Stomach (tissue), 4 donors: ENCODE results near the gene POU1F1.

Experiments
- POLR2A ChIP-seq, 4 donors: fragments of 450-650 bp; IDR thresholded peaks; one replicate each; pipeline ENCODE4 v1.6.1; 2016; ENCODE audit warnings: antibody characterized with exemption in 4 of 4, control low read depth in 2 of 4, mild to moderate bottlenecking in 1 of 4, moderate library complexity in 1 of 4
- POLR2AphosphoS5 ChIP-seq, 3 donors: sonication (generic); formaldehyde crosslinking; IDR thresholded peaks; one replicate each; pipeline ENCODE4 v1.6.1; 2016; ENCODE audit warnings: antibody characterized with exemption in 3 of 3

GRCh38 chr3:87313641-87314040 is 37.3 kb upstream of the POU1F1 start:
- TF ChIP-seq POLR2A (IDR thresholded peaks at IDR 0.05) (no peak), POLR2AphosphoS5 (IDR thresholded peaks at IDR 0.05) (no peak)
